Endothelial cell of umbilical vein (primary cell): ENCODE results near the gene PTPN22. TPM values are rescaled to one million over a fixed set of nuclear protein-coding genes. Genes with fewer than 3 reads are reported as not detected.

Source experiments
- BruUV-seq: library from RNA; stranded (reverse); fragments of 400-500 nt; replicated peaks from 2 replicates; lab custom pipeline; 2021; lab: Mats Ljungman, UMichigan
- CTCF ChIA-PET: fragments of 300-600, 350-600 bp; sonication (Branson Sonifier 250); formaldehyde crosslinking; loops from one replicate; lab custom pipeline; 2021; ENCODE audit warnings: antibody characterized with exemption, inconsistent platforms; lab: Charles Lee
- POLR2A ChIA-PET: fragments of 300-600, 350-600 bp; sonication (Branson Sonifier 250); formaldehyde crosslinking; loops from one replicate; lab custom pipeline; 2021; ENCODE audit warnings: antibody characterized with exemption, inconsistent platforms; lab: Charles Lee
- DNase-seq: peaks from one replicate; pipeline ENCODE4 v3.0.0-alpha.2; 2011; ENCODE audit warnings: low read depth, low spot score
- FAIRE-seq: peaks from 2 replicates; lab custom pipeline; 2011; peaks lifted over from hg19 to GRCh38; lab: Jason Lieb, UNC
- H2AFZ ChIP-seq: 2 replicates; pipeline ENCODE4 v1.6.0; 2012; ENCODE audit warnings: low read depth, low read length, control low read depth, inconsistent platforms
- H3K27ac ChIP-seq: 2 replicates; pipeline ENCODE4 v1.5.1; 2011; ENCODE audit warnings: low read depth, mild to moderate bottlenecking, control low read depth, low read length, moderate library complexity; ENCODE audit not compliant: insufficient read depth
- H3K27me3 ChIP-seq, 2 experiments: 2 replicates each; pipeline versions ENCODE4 v1.6.0 to v1.6.1; 2011; ENCODE audit warnings: low read length in 2 of 2, mixed read lengths in 1 of 2; ENCODE audit not compliant: control insufficient read depth in 2 of 2, insufficient read depth in 2 of 2
- H3K36me3 ChIP-seq, 2 experiments: 2 replicates in 1 of 2; 3 replicates in 1 of 2; pipeline ENCODE4 v1.5.1; 2011; ENCODE audit warnings: low read length in 2 of 2, mild to moderate bottlenecking in 1 of 2, moderate library complexity in 1 of 2; ENCODE audit not compliant: control insufficient read depth in 2 of 2, insufficient read depth in 2 of 2; ENCODE audit errors: extremely low read depth in 1 of 2
- H3K4me1 ChIP-seq: 3 replicates; pipeline ENCODE4 v1.5.1; 2011; ENCODE audit warnings: mild to moderate bottlenecking, low read length; ENCODE audit not compliant: control insufficient read depth, insufficient read depth; ENCODE audit errors: extremely low read depth
- H3K4me2 ChIP-seq: 2 replicates; pipeline ENCODE4 v1.6.1; 2011; ENCODE audit warnings: low read length, control low read depth, mixed read lengths; ENCODE audit not compliant: insufficient read depth
- H3K4me3 ChIP-seq, 3 experiments: fragments of 200-600 bp in 1 of 3; sonication (generic), shearing (Covaris generic) in 1 of 3; replicated peaks in 1 of 3; 2 replicates each; pipeline ENCODE4 v1.5.1; 2011 to 2016; ENCODE audit warnings: control low read depth in 3 of 3, low read length in 3 of 3, mild to moderate bottlenecking in 2 of 3, inconsistent platforms in 1 of 3, low read depth in 1 of 3, moderate library complexity in 1 of 3; ENCODE audit not compliant: insufficient read depth in 1 of 3
- H3K79me2 ChIP-seq: 2 replicates; pipeline ENCODE4 v1.6.0; 2012; ENCODE audit warnings: low read length, inconsistent platforms; ENCODE audit not compliant: control insufficient read depth, insufficient read depth
- H3K9ac ChIP-seq: replicated peaks from 2 replicates; pipeline ENCODE3; 2011; ENCODE audit warnings: low read length, control low read depth; ENCODE audit not compliant: insufficient read depth; ENCODE audit errors: extremely low read depth
- H3K9me1 ChIP-seq: replicated peaks from 3 replicates; pipeline ENCODE4 v1.6.0; 2011; ENCODE audit warnings: mild to moderate bottlenecking, low read length; ENCODE audit not compliant: control insufficient read depth, insufficient read depth; ENCODE audit errors: extremely low read depth
- H3K9me3 ChIP-seq: replicated peaks from 2 replicates; pipeline ENCODE4 v1.5.1; 2012; ENCODE audit warnings: low read length, inconsistent platforms; ENCODE audit not compliant: control insufficient read depth, insufficient read depth
- H4K20me1 ChIP-seq: replicated peaks from 2 replicates; pipeline ENCODE3; 2011; ENCODE audit warnings: mild to moderate bottlenecking, low read length; ENCODE audit not compliant: control insufficient read depth, insufficient read depth; ENCODE audit errors: extremely low read depth
- EZH2 ChIP-seq: IDR thresholded peaks from 2 replicates; pipeline ENCODE4 v1.6.1; 2012; ENCODE audit warnings: borderline replicate concordance, low read depth, mild to moderate bottlenecking, moderate library complexity, low read length, inconsistent platforms; ENCODE audit not compliant: severe bottlenecking
- FOS ChIP-seq: IDR thresholded peaks from 2 replicates; pipeline ENCODE4 v1.6.1; 2011; ENCODE audit warnings: mild to moderate bottlenecking, low read length, moderate library complexity, borderline replicate concordance; ENCODE audit not compliant: insufficient read depth
- GATA2 ChIP-seq: IDR thresholded peaks from 2 replicates; pipeline ENCODE4 v1.7.0; 2011; ENCODE audit warnings: low read depth, mild to moderate bottlenecking, moderate library complexity, mixed read lengths, low read length; ENCODE audit not compliant: insufficient read length, insufficient read depth
- JUN ChIP-seq: IDR thresholded peaks from 2 replicates; pipeline ENCODE4 v1.6.1; 2011; ENCODE audit warnings: borderline replicate concordance, low read depth; ENCODE audit not compliant: insufficient read length, insufficient read depth
- MAX ChIP-seq: IDR thresholded peaks from 2 replicates; pipeline ENCODE4 v1.6.1; 2011; ENCODE audit not compliant: insufficient read depth, insufficient read length
- MYC ChIP-seq: IDR thresholded peaks from one replicate; pipeline ENCODE4 v1.6.1; 2011; ENCODE audit warnings: mild to moderate bottlenecking, low read depth, low read length
- POLR2A ChIP-seq: IDR thresholded peaks from 2 replicates; pipeline ENCODE4 v1.6.1; 2012; ENCODE audit warnings: low read depth, mild to moderate bottlenecking, control low read depth, low read length
- POLR2AphosphoS5 ChIP-seq: IDR thresholded peaks from 2 replicates; pipeline ENCODE4 v1.6.1; 2012; ENCODE audit warnings: low read depth, mild to moderate bottlenecking, control low read depth, low read length, moderate library complexity; ENCODE audit not compliant: insufficient read depth
- dilution Hi-C: fragments of 300-500 bp; cut with MboI; formaldehyde crosslinking; loops from one replicate; pipeline ENCODE4 v1.15.0; 2019; ENCODE audit warnings: low sequenced_read_pairs; ENCODE audit not compliant: extremely low pct_ligation_motif_present
- intact Hi-C: fragments of 100-400 bp; cut with micrococcal nuclease; formaldehyde crosslinking; loops from one replicate; pipeline ENCODE4 v1.10.0; 2022
- polyA plus RNA-seq, 4 experiments: library from polyadenylated mRNA; depleted of rRNA in 3 of 4; stranded (reverse) in 3 of 4; unstranded in 1 of 4; fragments of >200 nt; gene quantifications; 2 replicates each; pipeline versions ENCODE4 v1.2.1 to v1.2.3, GENCODE V29; 2011 to 2012; ENCODE audit warnings: missing spikeins in 1 of 4
- total RNA-seq: library from RNA; stranded (reverse); gene quantifications from 2 replicates; pipeline ENCODE4 v1.2.3, GENCODE V29; 2021
- TF ChIP-seq, protein P1 (sequence below), 2 donors: IDR thresholded peaks; 1 replicate in 1 of 2; 2 replicates in 1 of 2; pipeline ENCODE4 v1.5.1; 2011; ENCODE audit warnings: low read length in 2 of 2, mild to moderate bottlenecking in 2 of 2, moderate library complexity in 2 of 2, control low read depth in 1 of 2, inconsistent platforms in 1 of 2, low read depth in 1 of 2; ENCODE audit not compliant: insufficient read depth in 1 of 2; ENCODE audit errors: extremely low read depth in 1 of 2

Gene PTPN22
- total and polyA plus RNA-seq, 2 donors (not counting 3 experiments of a cell fraction or from before 2014, with no cell fraction given), result not detected

DNA sequence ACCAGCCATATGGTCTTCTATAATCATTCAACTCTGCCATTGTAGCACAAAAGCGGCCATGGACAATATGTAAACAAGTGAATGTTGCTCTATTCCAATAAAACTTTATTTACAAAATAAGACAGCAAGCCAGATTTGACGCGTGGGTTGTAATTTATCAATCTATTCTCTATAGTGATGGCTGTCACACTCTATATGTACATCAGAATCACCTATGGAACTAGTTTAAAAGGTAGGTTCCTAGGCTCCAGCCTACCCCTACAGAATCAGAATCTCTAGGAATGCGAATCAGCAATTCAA lies 8.2 kb upstream of the PTPN22 start:
- ChIA-PET CTCF (interaction anchor here (1.0 to 1.5 kb wide), 2 partner anchors 8 to 24 kb away, joined by 3 to 5 read pairs; partner anchors contain the start of gene AP4B1), POLR2A (no interaction called here)
- dilution Hi-C loops (no loop called here), intact Hi-C loops (no loop called here)
- Histone ChIP-seq H3K9me3 (no peaks in the 10 kb centered on the region), H3K9me1 (peaks cover 2% of the 10 kb centered on the region), H3K79me2 (no peaks in the 10 kb centered on the region), H3K27ac (no peak overlapping the region), H3K36me3 (no peaks in the 10 kb centered on the region), H3K27me3 (no peaks in the 10 kb centered on the region), H3K4me3 (no peak overlapping the region), H3K4me2 (no peak overlapping the region), H4K20me1 (no peaks in the 10 kb centered on the region), H3K4me1 (no peaks in the 10 kb centered on the region), H2AFZ (no peak overlapping the region), H3K9ac (no peak overlapping the region)
- BruUV-seq, result no TSS peak
- FAIRE-seq (no peak), DNase-seq (no peak)
- no peak for TF ChIP-seq MAX
- TF ChIP-seq EZH2, result no peak
- TF ChIP-seq JUN, result no peak
- TF ChIP-seq, protein P1, sequence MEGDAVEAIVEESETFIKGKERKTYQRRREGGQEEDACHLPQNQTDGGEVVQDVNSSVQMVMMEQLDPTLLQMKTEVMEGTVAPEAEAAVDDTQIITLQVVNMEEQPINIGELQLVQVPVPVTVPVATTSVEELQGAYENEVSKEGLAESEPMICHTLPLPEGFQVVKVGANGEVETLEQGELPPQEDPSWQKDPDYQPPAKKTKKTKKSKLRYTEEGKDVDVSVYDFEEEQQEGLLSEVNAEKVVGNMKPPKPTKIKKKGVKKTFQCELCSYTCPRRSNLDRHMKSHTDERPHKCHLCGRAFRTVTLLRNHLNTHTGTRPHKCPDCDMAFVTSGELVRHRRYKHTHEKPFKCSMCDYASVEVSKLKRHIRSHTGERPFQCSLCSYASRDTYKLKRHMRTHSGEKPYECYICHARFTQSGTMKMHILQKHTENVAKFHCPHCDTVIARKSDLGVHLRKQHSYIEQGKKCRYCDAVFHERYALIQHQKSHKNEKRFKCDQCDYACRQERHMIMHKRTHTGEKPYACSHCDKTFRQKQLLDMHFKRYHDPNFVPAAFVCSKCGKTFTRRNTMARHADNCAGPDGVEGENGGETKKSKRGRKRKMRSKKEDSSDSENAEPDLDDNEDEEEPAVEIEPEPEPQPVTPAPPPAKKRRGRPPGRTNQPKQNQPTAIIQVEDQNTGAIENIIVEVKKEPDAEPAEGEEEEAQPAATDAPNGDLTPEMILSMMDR (IDR thresholded peaks at IDR 0.05; ENCODE audit: extremely low read depth in 1 of 2, insufficient read depth in 1 of 2, low read depth in 1 of 2, low read length in 2 of 2), result no peak
- TF ChIP-seq POLR2AphosphoS5, result no peak
- TF ChIP-seq FOS, result no peak
- no peak for TF ChIP-seq POLR2A
- TF ChIP-seq MYC, result no peak
- TF ChIP-seq GATA2, result no peak
